ENCODE results near the gene MAPKBP1.

- TF ChIP-seq CTCF (conservative IDR thresholded peaks at IDR 0.05; ENCODE audit: low read length) (no peak), EZH2phosphoT487 (IDR thresholded peaks at IDR 0.05; ENCODE audit: borderline replicate concordance, low read depth, low read length) (no peak)
Measured at GRCh38 chr15:41788262-41788661, 14.0 kb downstream of the MAPKBP1 start.
